Upper lobe of left lung (tissue), 6 donors: ENCODE data around the gene KIFBP. TPM values are rescaled to one million over a fixed set of nuclear protein-coding genes. Genes with fewer than 3 reads are reported as not detected.

ENCODE experiments used
- ATAC-seq, 2 donors: fragments of 200-7000 bp; cut with Tn5 transposase; one replicate each; pipeline ENCODE4 v1.9.1; 2022; ENCODE audit warnings: mild to moderate bottlenecking in 2 of 2, moderate library complexity in 2 of 2; ENCODE audit not compliant: low FRiP score in 2 of 2
- DNase-seq, 2 donors: peaks; one replicate each; pipeline ENCODE4 v3.0.0-alpha.2; 2019 to 2020
- H3K27ac ChIP-seq, 4 donors: fragments of 200-600 bp; sonication (generic); one replicate each; pipeline ENCODE4 v1.5.1; 2016 to 2019
- H3K27me3 ChIP-seq, 4 donors: fragments of 200-600 bp; sonication (generic); one replicate each; pipeline ENCODE4 v1.5.1; 2017 to 2019
- H3K36me3 ChIP-seq, 4 donors: fragments of 200-600 bp; sonication (generic); one replicate each; pipeline ENCODE4 v1.5.1; 2016 to 2019
- H3K4me1 ChIP-seq, 4 donors: fragments of 200-600 bp; sonication (generic); one replicate each; pipeline ENCODE4 v1.5.1; 2018 to 2019
- H3K4me3 ChIP-seq, 4 donors: fragments of 200-600 bp; sonication (generic); one replicate each; pipeline ENCODE4 v1.5.1; 2017 to 2019; ENCODE audit warnings: mild to moderate bottlenecking in 2 of 4, moderate library complexity in 1 of 4
- H3K9me3 ChIP-seq, 4 donors: fragments of 200-600 bp; sonication (generic); one replicate each; pipeline ENCODE4 v1.5.1; 2018 to 2019
- CTCF ChIP-seq, 6 experiments: fragments of 450-650 bp in 4 of 6; fragments of 200-600 bp in 2 of 6; sonication (generic) in 2 of 6; IDR thresholded peaks; one replicate each; pipeline ENCODE4 v1.5.1; 2016 to 2019; ENCODE audit warnings: antibody characterized with exemption in 6 of 6
- EP300 ChIP-seq, 4 donors: sonication (generic); formaldehyde crosslinking; IDR thresholded peaks; one replicate each; pipeline ENCODE4 v1.5.1; 2017; ENCODE audit warnings: antibody characterized with exemption in 4 of 4, control low read depth in 2 of 4
- POLR2A ChIP-seq, 4 donors: fragments of 450-650 bp; IDR thresholded peaks; one replicate each; pipeline ENCODE4 v1.5.1; 2016 to 2017; ENCODE audit warnings: antibody characterized with exemption in 4 of 4, mild to moderate bottlenecking in 2 of 4
- POLR2AphosphoS5 ChIP-seq, 2 donors: sonication (generic); formaldehyde crosslinking; IDR thresholded peaks; one replicate each; pipeline ENCODE4 v1.5.1; 2017; ENCODE audit warnings: antibody characterized with exemption in 2 of 2
- WGBS, 2 donors: methylation state at CpG; one replicate each; pipeline ENCODE4 v1.1.5; 2017 to 2018; 5-methylcytosine and 5-hydroxymethylcytosine counted together
- total RNA-seq, 6 donors: library from RNA; depleted of rRNA in 4 of 6; stranded (reverse); fragments of >200 nt in 4 of 6; gene quantifications; one replicate each; pipeline versions ENCODE4 v1.1.0 to v1.2.1, GENCODE V29; 2016 to 2021
- donor health status: DM: no; HTN: no; CAD: no; lungs with moderate emphysema.
- donor health status: DM: no; HTN: yes; CAD: no; lungs with severe emphysema.

KIFBP gene
- total RNA-seq, 6 donors from 2014 or later = 18.9 to 27.6 (median 21.4) TPM

GRCh38 chr10:69065406-69066361, 77.1 kb downstream of the KIFBP start:
- Histone ChIP-seq H3K36me3 (no peaks in the 10 kb centered on the region), H3K27me3 (no peaks in the 10 kb centered on the region), H3K9me3 (no peaks in the 10 kb centered on the region), H3K4me1 (peaks cover 25 to 34% (median 30%) of the 10 kb centered on the region in 4 donors), H3K27ac (peak overlapping the region; percentile 41 to 78 (median 60)), H3K4me3 (no peak overlapping the region)
- 56 to 63% methylated on average over 8 of the region's 8 CpGs for WGBS, 2 donors
- ATAC-seq = peak in 1 of 2 donors; percentile 60
- TF ChIP-seq CTCF (IDR thresholded peaks at IDR 0.05) (no peak), POLR2AphosphoS5 (IDR thresholded peaks at IDR 0.05) (peak; percentile 16), EP300 (IDR thresholded peaks at IDR 0.05) (no peak), POLR2A (IDR thresholded peaks at IDR 0.05) (no peak)
- no peak for DNase-seq

Other genes starting within 250 kb of the KIFBP start
- gene STOX1, start 161.3 kb upstream of the KIFBP start, total RNA-seq = 10 to 100 TPM in 1 of 6 donors, 1 to 10 TPM in 4, under 1 TPM in 1; 0.23 to 25.6 (median 3.1) TPM
- 10 to 100 TPM in 5 of 6 donors, 1 to 10 TPM in 1; 9.1 to 42.7 (median 24.4) TPM for gene DDX50, start 87.5 kb upstream of the KIFBP start, total RNA-seq
- gene DDX21, start 32.6 kb upstream of the KIFBP start, total RNA-seq = 10 to 100 TPM; 18.4 to 86.5 (median 44.3) TPM
- 100 to 1,000 TPM in 5 of 6 donors, 10 to 100 TPM in 1; 96.4 to 326 (median 203) TPM for gene SRGN, start 99.3 kb downstream of the KIFBP start, total RNA-seq
- 10 to 100 TPM; 18.9 to 57.7 (median 40.9) TPM for gene VPS26A, start 135.4 kb downstream of the KIFBP start, total RNA-seq
- 10 to 100 TPM; 17.0 to 47.1 (median 21.5) TPM for gene SUPV3L1, start 191.4 kb downstream of the KIFBP start, total RNA-seq
- 10 to 100 TPM in 2 of 6 donors, 1 to 10 TPM in 4; 3.2 to 12.6 (median 7.5) TPM for gene HKDC1, start 231.5 kb downstream of the KIFBP start, total RNA-seq